HFF-Myc (cell line): ENCODE measurements around the gene IFNB1.

Source experiments
- DNase-seq: peaks from one replicate; pipeline ENCODE4 v3.0.0-alpha.2; 2011; ENCODE audit warnings: low read depth; ENCODE audit errors: extremely low read depth
- H3K4me3 ChIP-seq: replicated peaks from 2 replicates; pipeline ENCODE4 v1.5.1; 2011; ENCODE audit warnings: low read depth, mild to moderate bottlenecking, control low read depth, low read length
- TF ChIP-seq, protein P1 (sequence below): IDR thresholded peaks from 2 replicates; pipeline ENCODE4 v1.5.1; 2012; ENCODE audit warnings: mild to moderate bottlenecking, low read depth, low read length, control low read depth; ENCODE audit errors: missing control alignments

The IFNB1 gene

DNA sequence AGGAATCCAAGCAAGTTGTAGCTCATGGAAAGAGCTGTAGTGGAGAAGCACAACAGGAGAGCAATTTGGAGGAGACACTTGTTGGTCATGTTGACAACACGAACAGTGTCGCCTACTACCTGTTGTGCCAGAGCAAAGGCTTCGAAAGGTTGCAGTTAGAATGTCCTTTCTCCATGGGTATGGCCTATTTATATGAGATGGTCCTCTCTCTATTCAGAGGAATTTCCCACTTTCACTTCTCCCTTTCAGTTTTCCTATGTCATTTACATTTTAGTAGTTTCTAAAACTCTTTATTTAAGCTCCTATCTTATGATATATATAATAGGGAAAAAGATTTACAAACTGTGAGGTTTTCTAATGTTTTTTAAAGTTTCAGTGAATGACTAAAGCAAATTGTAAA is at the start of gene IFNB1:
IFNB1 (minus strand) TSS at position 162 of the 400 bp plus-strand sequence; CDS start at position 89, 73 bp downstream.
- no peak within 1 kb of the TSS for H3K4me3 ChIP-seq
- TF ChIP-seq, protein P1, sequence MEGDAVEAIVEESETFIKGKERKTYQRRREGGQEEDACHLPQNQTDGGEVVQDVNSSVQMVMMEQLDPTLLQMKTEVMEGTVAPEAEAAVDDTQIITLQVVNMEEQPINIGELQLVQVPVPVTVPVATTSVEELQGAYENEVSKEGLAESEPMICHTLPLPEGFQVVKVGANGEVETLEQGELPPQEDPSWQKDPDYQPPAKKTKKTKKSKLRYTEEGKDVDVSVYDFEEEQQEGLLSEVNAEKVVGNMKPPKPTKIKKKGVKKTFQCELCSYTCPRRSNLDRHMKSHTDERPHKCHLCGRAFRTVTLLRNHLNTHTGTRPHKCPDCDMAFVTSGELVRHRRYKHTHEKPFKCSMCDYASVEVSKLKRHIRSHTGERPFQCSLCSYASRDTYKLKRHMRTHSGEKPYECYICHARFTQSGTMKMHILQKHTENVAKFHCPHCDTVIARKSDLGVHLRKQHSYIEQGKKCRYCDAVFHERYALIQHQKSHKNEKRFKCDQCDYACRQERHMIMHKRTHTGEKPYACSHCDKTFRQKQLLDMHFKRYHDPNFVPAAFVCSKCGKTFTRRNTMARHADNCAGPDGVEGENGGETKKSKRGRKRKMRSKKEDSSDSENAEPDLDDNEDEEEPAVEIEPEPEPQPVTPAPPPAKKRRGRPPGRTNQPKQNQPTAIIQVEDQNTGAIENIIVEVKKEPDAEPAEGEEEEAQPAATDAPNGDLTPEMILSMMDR, result no peak
- no peak for DNase-seq

DNA sequence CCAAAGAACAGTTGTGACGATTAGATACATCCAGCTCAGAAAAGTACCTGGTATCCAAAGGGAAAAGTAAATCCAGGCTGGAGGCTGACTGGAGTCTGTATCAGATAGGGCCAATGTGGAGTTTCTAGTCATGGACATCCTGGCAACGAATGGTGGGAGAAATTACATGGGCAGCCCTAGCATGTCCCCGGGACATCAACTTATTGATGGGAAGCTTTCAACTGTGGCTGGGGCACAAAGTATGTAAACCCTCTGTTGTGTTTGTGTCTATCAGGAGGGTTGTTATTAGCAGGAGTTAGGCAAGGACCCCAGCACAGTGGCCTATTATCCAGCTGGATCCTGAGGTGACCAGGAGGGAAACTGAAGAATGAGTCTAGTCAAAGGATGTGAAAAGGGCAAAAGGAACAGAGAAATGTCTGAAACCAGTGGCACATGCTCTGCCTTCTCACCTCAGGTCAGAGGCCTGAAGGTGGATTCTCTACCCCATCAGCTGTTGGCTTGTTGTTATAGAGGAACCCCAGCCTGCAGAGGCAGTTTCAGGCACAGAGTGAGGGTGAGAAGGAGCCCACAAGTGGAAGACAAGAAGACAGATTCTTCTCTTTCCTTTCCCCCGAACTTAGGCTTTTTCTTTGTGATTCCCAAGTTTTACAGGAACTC is 44.0 kb upstream of the IFNB1 start:
- no peak for DNase-seq
- no peak overlapping the region for H3K4me3 ChIP-seq
- TF ChIP-seq, protein P1, result no peak

DNA sequence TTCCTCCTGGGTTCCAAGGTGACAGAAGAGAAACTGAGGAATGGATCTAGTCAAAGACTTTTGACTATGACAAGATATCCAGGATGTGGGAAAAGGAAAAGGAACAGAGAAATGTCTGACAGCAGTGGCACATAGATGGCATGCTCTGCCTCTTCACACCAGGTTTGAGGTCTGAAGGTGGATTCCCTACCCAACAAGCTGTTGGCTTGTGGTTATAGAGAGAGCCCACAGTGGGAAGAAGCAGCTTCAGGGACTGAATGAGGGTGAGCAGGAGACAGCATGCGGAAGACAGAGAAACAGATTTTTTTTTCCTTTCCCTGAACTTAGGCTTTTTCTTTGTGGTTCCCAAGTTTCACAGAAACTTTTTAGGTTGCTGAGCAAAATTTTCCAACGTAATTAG is 43.3 kb upstream of the IFNB1 start:
- DNase-seq, result no peak
- no peak overlapping the region for H3K4me3 ChIP-seq
- TF ChIP-seq, protein P1, result no peak

DNA sequence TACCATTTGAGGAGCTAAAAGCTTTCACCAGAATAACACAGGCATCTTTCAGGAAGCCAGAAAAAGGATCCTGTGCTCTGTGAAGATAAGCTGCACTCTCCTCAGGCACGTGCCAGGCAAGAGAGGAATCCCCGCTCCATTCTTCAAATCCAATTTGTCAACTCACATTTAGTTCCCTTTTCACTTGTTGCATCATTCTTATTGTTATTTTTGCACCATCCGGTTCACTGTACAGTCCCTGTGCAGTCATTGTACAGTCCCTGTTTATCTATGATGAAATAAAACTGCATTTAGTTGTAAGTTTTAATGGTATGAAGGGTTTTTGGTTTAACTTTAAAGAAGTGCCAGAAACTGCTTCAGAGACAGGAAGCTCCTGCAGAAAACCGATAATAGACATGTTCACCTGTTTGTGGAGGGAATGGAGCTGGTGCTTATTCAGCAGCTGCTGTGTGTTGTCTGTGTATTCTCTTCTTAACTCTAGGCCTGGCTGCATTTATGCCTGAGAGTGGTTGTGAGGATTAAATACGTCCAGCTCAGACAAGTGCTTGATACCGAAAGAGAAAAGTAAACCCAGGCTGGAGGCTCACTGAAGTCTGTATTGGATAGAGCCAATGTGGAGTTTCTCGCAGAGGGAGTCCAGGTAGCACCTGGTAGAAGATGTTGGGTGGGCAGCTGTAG is 41.5 kb upstream of the IFNB1 start:
- no peak for DNase-seq
- TF ChIP-seq, protein P1, result no peak

DNA sequence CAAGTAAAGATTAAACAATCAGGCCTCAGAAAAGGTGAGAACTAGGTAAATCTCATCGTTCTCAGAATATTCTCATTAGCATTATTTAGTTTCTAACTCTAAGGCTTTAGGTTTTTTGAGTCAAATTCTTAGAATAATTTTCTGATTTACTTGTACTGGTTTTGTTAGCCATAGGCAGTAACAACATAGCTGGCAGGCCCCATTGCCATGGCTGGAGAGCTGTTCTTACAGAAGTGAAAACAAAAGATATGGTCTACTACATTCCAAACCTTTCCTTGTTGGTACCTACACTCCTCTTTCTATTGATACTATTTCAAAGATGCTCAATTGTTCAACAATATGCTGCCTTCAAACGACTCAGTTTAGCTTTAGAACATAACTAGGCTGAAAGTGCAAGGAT is 36.6 kb upstream of the IFNB1 start:
- TF ChIP-seq, protein P1, result no peak

More for the DNA sequence above, 41.5 kb upstream of the IFNB1 start:
- no peak overlapping the region for H3K4me3 ChIP-seq

DNA sequence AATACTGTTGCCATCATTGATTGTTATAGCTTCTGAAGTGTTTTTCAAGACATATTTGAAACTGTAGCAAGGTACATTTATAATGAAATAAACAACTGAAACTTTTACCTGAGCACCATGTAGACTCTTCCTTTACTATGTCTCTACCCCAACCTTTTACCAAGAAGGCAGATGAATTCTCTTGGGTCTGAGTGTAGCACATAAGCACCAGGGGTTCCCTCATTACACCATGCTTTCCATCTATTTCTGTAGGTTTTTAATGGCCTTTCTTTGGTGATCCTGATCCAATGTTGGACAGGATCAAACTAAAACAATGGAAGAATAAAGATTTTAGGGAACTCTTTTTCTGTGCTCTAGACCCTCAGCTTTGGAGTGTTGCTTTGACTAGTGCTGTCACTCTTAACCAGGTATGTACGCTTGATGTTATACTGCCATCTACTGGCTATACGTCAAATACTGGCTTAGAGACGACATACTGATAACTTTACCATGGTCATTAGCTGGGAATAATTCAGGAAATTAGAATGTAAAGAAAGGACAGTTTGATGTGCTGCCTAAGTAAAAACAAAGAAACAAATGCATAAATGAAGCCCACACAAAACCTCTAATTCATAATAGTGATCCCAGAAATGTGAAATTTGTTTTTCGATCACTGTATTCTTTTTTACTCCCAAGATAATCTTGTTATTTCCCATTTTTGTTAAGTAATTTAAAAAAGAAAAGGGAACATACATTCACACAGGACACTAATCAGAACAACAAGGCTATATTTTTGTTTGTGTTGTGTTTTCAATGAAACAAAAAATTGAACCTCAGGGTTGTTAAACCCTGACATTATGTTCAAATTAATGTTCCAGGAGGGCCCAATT is 33.2 kb upstream of the IFNB1 start:
- peak; percentile 77 for DNase-seq
- H3K4me3 ChIP-seq, result no peak overlapping the region
- TF ChIP-seq, protein P1, result peak; percentile 72

More for the DNA sequence above, 36.6 kb upstream of the IFNB1 start:
- H3K4me3 ChIP-seq, result no peak overlapping the region
- DNase-seq, result no peak
